NCI-H345 (cell line): ENCODE results near the gene HEXIM1.
A peak's percentile ranks its signal among the peaks of the same experiment; 100 is the strongest.

ENCODE experiments used
- DNase-seq: peaks from one replicate; lab custom pipeline; 2025; lab: John Stamatoyannopoulos, UW

Gene HEXIM1

DNA sequence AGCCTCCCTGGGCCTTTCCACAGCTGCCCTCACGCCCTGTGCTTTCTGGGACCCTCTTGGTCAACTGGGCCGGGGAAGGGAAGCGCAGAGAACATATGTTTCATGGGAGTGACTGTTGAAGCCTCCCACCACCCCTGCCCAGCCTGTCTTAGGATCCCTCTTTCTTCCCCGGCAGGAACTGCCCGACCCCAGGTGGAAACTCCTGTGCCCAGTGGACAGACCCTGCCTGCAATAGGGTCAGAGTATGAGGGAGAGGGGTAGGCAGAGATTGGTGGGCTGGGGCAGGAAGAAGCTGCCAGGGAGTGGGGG lies 23.9 kb downstream of the HEXIM1 start:
- DNase-seq, result no peak

DNA sequence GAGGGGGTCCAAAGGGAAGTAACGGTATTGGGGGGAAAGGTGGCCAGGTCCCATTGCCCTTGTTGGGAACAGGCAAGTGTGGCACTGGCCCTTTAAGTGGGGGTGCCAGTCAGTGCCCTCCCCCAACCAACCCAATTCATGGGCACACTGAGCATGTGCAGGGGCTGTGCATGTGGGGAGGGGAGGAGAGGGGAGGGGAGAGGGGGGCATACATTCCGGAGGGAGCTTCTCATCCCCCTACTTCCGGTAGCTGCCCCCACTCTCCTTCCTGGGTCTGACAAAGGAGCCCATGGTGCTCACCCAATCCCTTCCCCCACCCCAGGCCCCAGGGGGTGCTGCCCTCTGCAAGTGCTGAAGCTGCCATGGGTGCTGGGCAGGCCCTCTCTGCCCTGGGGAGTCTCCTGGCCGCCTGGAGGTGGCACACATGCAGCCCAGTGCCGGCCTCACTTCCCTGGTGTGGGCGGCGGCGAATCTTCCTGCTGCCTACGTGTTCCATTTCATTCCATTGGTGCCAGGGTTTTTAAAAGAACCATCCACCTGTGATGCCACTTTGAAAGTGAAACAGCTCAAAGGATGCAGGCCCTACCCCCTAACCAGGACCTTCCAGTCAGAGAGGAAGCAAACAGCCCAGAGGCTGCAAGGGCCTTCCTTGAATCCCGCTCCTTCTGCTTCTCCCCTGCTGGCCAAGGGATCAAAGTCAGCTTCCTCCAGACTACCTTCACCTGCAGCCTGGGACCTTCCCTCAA lies 24.4 kb downstream of the HEXIM1 start:
- no peak for DNase-seq

DNA sequence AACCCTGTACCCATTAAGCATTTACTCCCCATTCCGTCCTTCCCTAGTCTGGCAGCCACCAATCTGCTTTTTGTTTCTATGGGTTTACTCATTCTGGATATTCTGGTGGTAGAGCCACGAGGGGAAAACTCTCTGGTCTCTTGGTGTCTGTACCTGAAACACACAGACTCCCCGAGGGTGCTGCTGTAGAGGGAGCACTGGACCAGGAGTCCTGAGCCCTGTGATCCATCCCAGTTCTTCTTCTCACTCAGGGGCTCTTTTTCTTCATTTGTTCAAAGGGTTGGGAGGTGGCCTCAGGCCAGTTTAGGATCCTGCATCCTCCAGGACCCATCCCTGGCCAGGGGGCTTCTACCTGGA lies 27.5 kb downstream of the HEXIM1 start:
- no peak for DNase-seq

DNA sequence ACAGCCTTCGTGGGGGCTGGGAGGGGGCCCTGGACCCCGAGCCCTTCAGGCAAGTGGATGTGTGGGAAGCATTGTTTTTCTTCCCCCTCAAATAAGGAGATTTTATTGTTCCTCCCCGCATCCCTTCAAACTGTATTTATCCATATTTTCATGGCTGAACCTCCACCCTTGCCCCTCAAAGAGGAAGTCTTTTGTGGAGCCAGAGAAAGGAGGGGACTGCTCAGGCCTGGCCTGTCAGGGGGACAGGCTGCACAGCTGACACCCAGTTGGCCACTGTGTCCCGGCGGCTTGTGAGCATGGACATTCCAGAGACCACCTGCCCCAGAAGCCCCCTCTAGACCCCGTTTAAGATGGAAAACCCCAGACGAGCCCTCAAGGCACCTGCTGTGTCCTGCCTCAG lies 29.3 kb downstream of the HEXIM1 start:
- DNase-seq, result no peak

DNA sequence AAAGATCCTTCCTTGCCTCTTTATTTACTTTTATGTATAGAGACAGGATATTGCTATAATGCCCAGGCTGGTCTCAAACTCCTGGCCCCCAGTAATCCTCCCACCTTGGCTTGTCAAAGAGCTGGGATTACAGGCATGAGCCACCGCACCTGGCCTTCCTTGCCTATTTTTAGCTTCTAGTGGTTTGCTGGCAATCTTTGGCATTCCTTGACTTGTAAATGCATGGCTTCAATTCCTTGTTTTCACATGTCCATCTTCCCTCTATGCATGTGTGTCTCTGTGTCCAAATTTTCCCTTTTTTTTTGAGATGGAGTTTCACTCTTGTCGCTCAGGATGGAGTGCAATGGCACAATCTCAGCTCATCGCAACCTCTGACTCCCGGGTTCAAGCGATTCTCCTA lies 35.9 kb downstream of the HEXIM1 start:
- no peak for DNase-seq

DNA sequence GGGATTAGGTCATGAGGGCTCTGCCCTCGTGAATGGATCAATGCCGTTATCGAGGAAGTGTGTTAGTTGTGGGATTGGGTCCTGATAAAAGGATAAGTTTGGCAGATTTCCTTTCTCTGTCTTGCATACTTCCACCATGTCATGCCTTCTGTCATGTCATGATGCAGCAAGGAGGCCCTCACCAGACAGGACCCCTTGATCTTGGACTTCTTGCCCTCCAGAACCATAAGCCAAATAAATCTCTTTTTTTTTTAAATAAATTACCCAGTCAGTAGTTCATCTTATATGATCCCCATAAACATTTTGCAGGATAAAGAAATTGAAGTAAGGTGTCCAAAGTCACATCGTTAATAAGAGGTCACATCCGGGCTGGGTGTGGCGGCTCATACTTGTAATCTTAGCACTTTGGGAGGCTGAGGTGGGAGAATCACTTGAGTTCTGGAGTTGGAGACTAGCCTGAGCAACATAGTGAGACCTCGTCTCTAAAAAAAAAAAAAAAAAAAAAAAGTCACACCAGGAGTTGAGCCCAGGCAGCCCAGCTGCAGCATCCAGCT lies 38.6 kb downstream of the HEXIM1 start:
- no peak for DNase-seq

DNA sequence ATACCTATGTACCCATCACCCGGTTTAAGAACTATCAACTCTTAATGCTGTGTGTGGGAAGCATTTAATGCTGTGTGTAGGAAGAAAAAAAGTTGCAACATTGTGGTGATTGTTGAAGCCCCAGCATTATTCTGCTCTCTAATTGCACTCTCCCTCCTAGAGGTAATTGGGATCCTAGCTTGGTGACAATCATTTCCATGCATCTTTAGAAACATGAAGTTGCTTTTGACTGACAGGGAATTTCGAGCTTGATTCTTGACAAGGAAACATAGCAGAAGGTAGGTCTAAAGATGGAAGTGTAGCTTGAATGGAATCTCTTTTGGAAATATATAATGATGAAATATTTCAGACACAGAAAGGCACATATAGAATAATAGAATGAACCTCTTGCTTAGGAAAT lies 40.7 kb downstream of the HEXIM1 start:
- no peak for DNase-seq

DNA sequence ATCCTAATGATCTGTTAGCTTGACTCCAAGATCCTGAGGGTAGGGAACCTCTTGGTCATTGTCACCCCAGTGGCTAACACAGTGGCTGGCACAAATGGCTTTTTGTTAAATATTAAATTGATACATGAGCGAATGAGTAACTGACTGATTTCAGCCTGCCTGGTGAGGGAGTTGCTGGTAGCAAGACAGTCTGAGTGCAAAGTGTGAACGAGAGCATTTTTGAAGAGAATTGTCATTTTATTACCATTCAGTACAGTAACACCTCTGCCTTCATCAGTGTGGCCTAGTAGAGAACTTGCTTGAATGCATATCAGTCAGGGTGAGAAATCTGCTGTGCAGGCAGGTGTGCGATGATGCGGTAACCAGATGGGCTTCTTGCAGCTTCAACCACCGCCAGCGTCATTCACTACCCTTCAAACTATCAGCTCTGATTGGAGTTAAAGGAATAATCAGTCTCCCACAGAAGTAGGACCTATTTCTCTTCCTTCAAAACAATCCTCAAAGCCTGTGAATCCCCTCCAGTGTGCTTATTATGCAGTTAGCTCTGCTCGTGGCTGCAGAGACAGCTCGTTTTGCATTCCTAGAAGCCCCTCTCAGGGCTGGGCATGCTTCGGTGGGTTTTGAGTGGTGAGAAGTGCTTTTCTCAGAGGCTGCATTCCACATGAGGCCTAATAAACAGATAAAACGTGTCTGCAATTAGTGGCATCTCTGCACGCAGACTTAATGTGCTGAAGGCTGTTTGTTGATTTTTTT lies 42.4 kb downstream of the HEXIM1 start:
- no peak for DNase-seq

DNA sequence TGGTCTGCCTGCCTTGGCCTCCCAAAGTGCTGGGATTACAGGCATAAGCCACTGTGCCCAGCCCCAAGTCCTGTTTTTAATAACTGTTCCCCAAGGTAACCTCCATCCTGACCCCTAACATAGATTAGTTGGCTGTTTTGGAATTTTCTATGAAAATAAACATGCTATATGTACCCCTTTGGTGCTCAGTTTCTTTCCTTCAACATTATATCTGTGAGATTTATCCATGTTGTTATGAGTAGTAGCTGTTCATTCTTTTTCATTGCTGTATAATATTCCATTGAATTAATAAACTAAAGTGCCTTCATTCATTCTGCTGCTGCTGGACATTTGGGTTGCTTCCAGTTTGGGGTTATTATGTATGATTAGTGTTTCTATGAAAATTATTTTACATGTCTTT lies 47.1 kb downstream of the HEXIM1 start:
- DNase-seq, result no peak

DNA sequence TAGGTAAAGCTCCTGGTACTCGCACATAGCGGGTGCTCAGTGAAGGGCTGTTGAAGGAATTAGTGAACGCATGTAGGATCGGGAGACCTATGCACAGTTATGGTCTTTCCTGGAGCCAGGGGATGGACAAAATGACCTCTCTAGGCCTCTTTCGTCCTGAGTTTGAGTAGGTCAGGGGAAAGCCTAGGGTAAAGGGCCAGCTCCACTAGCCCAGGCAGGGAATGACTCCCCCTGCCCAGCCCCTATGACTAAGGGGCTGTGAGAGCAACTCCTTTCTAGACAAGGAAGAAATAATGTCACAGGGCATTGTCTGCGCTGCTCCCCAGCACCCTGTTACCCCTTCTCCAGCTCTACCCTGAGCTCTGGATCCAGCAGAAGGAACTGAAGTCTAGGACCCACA lies 48.8 kb downstream of the HEXIM1 start:
- DNase-seq, result no peak

DNA sequence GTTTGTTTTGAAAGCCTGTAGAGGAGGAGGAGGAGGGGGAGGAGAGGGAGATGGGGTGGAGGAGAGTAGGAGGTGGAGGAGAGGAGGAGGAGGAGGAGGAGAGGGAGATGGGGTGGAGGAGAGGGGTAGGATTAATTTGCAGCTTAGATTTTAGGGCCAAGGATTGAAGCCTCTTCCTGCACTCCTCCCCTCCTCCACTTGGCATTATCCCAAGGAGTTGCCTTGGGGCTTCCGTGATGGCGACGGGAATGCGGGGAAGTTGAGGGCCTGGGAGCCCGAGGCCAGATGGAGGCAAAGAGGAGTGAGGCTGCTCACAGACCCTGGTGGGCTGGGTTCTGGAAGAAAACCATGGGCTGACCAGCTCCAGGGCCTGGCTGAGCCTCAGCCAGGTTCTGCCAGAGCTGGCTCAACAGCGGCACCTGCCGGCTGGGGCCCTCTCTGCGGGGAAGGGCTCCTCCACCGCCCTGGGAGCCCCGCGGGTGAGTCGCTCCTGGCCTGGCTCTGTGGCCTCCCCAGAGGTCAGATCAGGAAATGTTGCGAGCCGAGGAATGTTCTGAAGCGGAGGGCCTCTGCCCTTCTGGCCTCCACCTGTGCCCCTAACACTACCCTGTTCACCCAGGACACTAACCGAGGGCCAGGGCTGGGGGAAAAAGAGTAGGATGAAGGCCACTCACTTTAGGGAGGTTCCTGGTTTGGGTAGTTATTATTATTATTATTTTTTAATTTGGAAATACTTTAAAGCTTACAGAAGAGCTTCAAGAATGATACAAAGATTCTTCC lies 49.5 kb downstream of the HEXIM1 start:
- peak; percentile 76 for DNase-seq

DNA sequence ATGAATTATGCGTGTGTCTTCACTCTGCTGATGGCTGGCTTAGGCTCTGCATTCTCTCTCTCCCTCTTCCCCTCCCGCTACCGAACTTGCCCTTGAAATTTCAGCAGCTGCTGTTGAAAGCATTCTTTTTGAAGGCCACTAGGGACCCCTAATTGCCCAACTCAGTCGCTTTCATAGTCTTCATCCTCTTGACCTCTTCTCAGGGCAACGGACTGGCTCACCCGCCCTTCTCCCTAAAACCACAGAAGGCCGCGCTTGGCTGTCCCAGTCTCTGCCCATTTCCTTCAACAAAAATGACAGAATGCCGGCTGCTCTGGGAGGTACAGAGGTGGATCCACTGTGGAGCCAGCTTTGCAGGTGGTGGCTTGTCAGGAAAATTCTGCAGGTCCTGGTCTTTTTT lies 52.4 kb downstream of the HEXIM1 start:
- no peak for DNase-seq

DNA sequence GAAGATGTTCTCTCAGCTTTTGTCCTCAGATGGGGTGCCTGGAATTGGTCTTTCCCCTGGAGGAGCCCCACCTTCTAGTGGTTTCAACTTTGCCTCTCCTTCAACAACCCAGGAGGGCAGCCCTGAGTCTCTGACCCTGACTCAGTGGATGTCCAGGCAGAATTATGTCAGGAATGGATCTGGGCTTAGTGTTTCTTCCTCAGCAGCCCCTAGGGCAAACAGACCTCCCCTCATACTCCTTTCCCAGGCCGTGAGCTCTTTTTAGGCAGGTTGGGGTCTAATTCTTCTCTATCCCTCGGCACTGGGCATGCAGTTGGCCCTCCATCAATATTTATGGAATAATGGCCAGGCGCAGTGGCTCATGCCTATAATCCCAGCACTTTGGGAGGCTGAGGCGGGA lies 53.2 kb downstream of the HEXIM1 start:
- no peak for DNase-seq
